Lower leg skin (tissue), 3 donors: ENCODE data around the gene THOP1.

Experiments
- CTCF ChIP-seq, 3 donors: fragments of 450-650 bp; IDR thresholded peaks; one replicate each; pipeline ENCODE4 v1.5.1; 2016; ENCODE audit warnings: antibody characterized with exemption in 3 of 3, mild to moderate bottlenecking in 3 of 3, moderate library complexity in 2 of 3
- POLR2A ChIP-seq, 2 donors: fragments of 450-650 bp; IDR thresholded peaks; one replicate each; pipeline ENCODE4 v1.6.1; 2016 to 2017; ENCODE audit warnings: antibody characterized with exemption in 2 of 2, mild to moderate bottlenecking in 1 of 2, moderate library complexity in 1 of 2

- TF ChIP-seq CTCF (IDR thresholded peaks at IDR 0.05) (no peak), POLR2A (IDR thresholded peaks at IDR 0.05) (no peak)
These were observed 16.1 kb upstream of the THOP1 start for GRCh38 chr19:2769218-2769617.
